GM12891 (cell line): ENCODE measurements around the gene LIPH.

ENCODE experiments used
- POLR2A ChIP-seq: IDR thresholded peaks from 2 replicates; pipeline ENCODE4 v1.6.1; 2011; ENCODE audit warnings: low read depth, low read length, control low read depth
- POLR2AphosphoS5 ChIP-seq: IDR thresholded peaks from 2 replicates; pipeline ENCODE4 v1.6.1; 2011; ENCODE audit warnings: low read depth, low read length, control low read depth
- POU2F2 ChIP-seq: IDR thresholded peaks from 2 replicates; pipeline ENCODE4 v1.6.1; 2011; ENCODE audit warnings: low read depth, mild to moderate bottlenecking, control low read depth, low read length, moderate library complexity
- TAF1 ChIP-seq: IDR thresholded peaks from 2 replicates; pipeline ENCODE4 v1.6.1; 2011; ENCODE audit warnings: low read depth, low read length, control low read depth

GRCh38 chr3:185530856-185531255 lies 21.5 kb downstream of the LIPH start:
- no peak for TF ChIP-seq POLR2A
- no peak for TF ChIP-seq POU2F2
- no peak for TF ChIP-seq POLR2AphosphoS5
- no peak for TF ChIP-seq TAF1
